Stimulated activated CD8-positive, alpha-beta memory T cell treated with anti-CD3 and anti-CD28 coated beads, Interleukin-4, amount 100 ng/mL, for 4 hours (primary cell): Measurements from ENCODE around the gene TNFRSF14.

Experiments
- DNase-seq, 2 donors: peaks; one replicate each; pipeline ENCODE4 v3.0.0-alpha.2; 2020; ENCODE audit warnings: low read depth in 2 of 2, low spot score in 1 of 2

TNFRSF14 gene

GRCh38 chr1:2586154-2587070, 30.2 kb downstream of the TNFRSF14 start, which contains the start of gene PRXL2B:
TSS of gene PRXL2B (plus strand) at chr1:2586777. CDS start at chr1:2586886, 109 bp downstream.
- peak; percentile 88 to 97 for DNase-seq

- DNase-seq: no peak
These were observed 31.1 kb downstream of the TNFRSF14 start for GRCh38 chr1:2587071-2587859.

DNA sequence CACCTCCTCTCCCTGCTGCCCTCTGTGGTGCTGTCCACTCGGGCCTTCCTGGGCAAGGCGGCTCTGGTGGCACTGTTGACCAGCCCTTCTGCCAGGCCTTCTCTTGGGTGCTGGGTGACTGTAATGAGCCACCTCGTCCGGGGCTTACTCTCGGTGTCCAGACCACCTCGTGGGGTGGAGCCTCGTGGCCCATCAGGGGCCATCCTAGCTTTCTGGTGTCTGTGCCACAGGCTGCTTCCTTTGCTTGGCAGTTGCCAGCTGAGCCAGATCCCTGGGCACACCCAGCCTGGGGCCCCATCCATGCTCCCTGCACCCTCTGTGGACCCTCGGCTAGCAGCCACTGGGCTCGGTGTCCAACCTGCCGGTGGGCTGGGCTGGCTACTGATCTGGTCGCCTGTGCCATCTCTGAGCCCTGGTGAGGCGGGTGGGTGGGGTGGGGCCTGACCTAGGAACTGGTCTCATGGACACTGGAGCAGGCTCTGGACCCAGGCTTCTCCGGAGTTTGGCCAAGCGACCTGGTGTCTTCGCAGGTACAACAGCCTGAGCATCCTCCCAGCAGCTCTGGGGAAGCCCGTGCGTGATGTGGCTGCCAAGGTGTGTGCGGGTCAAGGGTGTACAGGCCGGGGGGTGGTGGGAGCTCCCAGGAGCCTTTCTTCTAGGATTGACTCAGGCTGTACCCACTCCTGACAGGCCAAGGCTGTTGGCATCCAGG, 31.8 kb downstream of the TNFRSF14 start:
- no peak for DNase-seq

DNA sequence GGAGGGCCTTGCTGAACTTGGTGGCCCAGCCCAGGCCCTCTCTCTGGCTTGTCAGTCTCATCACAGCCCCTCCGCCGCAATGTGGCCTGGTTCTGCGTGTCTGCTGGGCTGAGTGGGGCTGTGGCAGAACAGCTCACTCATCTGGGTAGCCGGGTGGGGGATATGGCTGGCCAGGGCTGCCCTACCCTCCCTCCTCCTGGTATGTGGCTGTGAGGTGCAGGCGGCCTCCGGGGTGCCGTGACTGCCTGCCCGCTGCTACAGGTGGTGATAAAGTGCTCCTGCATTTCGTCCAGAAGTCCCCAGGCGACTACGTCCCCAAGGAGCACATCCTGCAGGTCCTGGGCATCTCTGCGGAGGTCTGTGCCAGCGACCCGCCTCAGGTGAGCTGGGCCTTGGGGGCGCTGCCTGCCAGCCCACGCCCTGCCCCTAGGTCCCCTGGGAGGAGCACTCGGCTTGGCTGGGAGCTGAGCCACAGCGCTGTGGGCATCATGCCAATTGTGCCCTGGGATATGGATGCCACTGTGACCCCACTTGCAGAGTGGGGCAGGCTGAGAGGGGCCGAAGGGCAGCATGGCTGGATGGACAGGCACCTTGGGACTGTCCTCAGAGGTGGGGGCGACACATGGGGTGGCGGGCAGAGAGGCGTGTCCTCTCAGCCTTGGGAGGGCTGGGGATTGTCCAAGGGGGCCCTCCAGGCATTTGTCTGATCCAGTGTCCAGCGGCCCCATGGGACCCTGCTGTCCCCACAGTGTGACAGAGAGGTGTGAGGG, 32.7 kb downstream of the TNFRSF14 start:
- no peak for DNase-seq

DNA sequence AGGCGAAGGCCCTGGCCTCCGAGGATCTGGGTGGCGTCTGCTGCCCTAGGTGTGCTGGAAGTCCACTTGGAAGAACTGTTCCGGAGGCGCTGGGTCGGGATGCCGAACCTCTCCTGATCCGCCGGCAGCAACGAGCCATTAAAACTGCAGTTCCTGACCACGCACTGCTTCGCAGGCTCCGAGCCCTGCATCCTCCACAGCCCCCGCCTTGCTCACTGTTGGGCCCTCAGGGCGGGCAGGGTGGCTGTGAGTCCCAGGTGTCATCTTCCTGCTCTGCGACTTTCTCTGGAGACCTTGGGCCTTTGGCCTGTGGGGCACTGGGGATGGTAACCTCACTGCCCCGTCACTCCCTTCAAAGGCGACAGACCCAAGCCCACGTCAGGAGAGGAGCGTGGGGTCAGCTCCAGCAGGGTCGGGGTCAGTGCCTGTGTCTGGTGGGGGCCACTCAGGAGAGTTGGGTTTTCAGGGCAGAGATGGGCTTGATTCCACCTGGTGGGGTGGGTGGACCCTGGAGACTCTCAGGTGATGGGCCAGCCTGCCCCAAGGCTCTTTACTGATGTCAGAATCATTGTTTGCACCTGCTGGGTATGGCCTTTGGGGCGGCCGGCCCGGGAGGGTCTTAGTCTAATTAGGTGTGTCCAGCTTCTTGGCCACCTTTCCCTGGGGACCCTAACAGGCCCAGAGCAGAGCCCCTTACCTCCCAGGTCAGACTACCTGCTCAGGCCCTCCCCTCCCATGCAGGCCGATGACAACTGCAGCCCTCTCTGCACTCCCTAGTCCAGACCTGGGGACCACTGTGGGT, 33.5 kb downstream of the TNFRSF14 start:
- no peak for DNase-seq

GRCh38 chr1:2590233-2591141, 34.3 kb downstream of the TNFRSF14 start:
- no peak for DNase-seq

- DNase-seq: no peak
These were observed 35.0 kb downstream of the TNFRSF14 start for GRCh38 chr1:2591233-2591580.

DNA sequence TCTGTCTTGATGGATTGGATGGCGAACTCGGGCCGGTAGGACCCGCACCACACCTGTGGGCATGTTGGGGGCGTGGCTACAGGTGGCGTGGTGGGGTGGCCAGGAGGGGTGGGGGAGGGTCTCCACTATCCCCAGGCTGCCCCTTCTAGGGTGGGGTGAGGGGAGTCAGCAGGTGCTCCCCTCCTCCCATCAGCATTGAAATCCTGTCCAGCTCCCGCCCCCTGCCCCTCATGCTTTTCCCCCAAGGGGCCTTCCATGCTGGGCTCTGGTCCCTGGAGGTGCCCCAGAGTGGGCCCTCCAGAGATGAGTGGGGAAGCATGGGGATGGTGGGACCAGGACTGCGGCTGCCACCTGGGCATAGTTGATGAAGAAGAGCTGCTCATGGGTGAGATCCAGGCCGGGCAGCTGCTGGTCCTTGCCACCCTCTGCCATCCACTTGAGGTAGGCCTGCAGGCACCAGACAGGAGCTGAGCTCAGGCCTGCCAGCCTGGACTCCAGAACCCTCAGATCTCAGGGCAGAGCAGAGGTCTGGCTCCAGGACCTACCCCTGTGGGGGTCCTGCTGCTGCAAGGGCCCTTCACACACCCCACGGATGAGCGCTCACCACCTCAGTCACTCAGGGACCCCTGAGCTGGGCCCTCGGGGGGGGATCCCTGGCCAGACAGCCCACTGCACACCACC, 35.5 kb downstream of the TNFRSF14 start:
- DNase-seq: no peak

DNA sequence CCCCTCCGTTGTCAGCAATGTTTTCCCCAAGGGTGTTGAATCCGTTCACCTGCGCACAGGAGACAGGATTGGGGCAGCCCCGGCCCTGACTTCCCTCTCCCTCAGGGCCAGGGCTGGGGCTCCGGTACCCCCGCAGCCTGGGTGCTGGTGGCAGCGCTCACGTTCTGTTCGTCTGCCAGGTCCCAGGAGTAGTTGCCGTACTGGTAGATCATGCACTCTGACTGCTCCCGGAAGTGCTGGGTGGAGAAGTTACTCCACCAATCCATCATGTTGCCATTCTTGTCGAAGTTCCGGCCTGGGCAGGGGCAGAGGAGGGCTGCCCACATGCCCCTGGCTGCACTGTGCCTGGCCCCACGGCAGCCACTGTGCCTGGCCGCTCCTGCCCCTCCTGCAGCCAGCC, 36.5 kb downstream of the TNFRSF14 start:
- no peak for DNase-seq

DNA sequence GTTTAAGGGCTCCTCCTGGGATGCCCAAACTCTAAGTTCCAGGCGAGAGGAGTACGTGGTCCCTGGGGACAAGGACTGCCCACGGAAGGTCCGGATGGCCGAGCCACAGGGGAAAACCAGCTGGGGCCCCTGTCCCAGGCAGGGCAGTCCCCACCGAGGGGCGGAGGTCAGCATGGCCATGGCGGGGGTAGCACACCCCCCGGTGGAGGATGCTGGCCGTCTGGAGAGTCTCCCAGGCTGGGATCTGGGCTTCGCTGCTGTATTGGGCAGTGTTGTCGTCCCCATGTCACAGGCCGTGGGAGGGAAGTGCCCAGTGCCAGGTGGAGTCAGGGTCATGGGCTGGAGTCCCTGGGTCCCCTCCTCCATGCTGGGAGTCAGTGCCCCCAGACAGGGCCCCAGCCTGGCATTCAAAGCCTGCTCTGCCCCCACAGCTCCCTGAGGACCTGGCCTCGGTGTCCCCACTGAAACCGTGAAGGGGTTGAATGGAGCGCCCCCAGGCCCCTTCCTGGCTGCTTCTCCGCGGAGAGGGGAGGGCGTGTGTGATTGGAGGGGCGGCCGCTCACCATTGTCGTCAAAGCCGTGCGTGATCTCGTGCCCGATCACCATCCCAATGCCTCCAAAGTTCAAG, 37.2 kb downstream of the TNFRSF14 start:
- no peak for DNase-seq

DNA sequence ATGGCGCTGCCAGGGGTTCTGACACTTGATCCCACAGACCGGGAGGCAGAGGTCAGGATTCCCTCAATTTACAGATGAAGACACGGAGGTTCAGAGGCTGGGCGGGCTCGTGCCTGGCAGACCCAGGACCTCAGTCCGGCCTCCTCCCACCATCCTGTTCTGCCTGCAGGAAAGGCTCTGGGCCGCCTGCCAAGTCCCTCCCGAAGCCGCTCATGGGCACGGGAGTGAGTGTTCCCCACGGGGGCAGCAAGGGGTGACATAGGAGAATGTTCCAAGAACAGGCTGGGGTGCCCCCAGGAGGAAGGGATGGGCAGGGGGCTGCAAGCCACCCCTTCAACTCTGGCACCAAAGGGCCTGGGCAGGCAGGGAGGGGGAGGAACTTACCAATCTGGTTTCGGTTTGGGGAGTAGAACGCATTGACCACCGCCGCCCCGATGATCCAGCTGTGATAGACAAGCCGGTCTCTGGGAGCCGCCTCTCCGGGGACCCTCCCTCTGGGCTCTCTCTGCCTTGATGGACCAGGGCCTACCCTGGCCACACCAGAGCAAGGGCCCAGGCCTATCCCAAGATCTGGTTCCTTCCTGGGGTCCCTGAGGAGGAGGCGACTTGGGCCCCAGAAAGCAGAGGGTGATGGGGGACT, 38.0 kb downstream of the TNFRSF14 start:
- DNase-seq: no peak

DNA sequence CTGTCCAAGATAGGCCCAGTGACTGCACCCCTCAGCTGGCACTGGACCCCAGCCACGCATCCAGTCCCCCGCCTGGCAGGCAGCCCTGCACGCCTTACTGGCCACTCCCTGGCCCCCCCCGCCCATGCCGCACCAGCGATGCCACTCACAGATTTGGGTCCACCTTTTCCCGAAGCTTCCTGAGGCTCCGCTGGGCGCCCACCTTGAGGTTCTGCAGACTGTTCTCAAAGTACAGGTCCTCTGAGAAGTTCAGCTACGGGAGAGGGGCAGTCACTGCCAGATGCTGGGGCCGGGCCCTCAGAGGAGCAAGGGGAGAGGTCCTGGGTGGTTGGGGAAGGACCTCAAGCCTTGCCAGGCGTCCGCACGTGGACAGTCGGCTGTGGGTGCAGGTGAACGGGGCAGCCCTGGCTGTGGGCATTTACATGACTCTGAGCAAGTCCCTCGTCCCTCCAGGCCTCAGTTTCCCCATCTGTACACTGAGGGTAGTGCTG, 38.5 kb downstream of the TNFRSF14 start:
- no peak for DNase-seq

DNA sequence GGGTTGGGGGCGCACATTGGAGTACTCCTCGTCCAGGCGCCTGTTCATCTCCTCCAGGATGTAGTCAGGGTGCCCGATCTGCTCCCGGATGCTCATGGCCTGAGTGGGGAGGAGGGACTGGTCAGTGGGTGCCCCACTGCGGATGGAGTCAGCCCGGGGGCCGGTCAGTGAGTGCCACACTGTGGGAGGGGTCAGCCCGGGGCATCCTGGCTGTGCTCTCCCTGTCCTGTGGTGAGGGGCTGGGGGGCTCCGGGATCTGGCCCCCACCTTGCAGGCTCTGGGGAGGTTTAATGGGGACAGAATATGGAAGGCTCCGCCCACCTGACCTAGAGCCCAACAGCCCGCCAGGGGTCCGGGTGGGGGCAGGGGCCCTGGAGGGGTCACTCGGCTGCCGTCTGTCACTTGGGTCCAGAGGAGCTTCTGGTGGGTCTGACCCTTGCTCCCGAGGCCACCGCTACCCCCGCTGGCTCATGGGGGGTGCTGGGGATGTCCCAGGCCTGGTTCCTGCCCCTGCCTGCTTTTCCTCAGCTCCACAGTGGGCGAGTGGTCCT, 39.2 kb downstream of the TNFRSF14 start:
- no peak for DNase-seq

DNA sequence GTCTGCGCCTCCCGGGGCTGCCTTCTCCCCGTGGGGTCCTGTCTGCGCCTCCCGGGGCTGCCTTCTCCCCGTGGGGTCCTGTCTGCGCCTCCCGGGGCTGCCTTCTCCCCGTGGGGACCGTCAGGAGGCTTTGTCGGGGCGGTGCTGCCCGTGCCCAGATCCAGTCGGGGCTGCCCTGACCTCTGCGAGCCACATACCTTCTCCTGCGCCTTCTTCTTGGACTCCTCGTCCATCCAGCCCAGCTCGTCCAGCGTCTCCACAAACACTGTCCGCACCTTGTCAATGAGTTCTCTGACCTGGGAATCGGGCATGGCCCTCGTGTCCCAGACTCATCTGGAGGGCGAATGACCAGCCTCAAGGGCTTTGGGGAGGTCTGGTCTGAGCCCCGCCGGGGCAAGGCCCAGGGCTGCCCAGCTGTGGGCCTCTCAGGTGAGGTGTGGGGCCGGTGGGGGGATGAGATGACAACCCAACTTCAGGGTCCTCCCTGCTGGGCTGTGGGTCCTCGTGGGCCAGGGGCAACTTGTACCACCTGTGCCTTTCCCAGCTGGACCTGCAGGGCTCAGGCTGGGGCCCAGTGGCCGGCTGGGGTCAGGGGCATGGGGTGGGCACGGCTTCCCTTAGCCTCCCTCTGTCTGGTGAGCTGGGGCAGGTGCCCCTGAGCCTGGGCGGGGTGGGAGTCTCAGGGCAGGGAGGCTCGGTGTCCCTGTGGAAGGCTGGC, 39.8 kb downstream of the TNFRSF14 start:
- DNase-seq: no peak

GRCh38 chr1:2596530-2597333, 40.6 kb downstream of the TNFRSF14 start:
- DNase-seq: no peak
